DOHH2 (cell line): Measurements from ENCODE around the gene ABCA9.

Experiments used
- EZH2phosphoT487 ChIP-seq: fragments of 200-600 bp; sonication (generic); IDR thresholded peaks from 2 replicates; pipeline ENCODE4 v1.6.1; 2017; ENCODE audit warnings: borderline replicate concordance, mild to moderate bottlenecking, antibody characterized with exemption, low read length, moderate library complexity, mixed read lengths
- TF ChIP-seq, protein P1 (sequence below): fragments of 200-600 bp; sonication (generic); IDR thresholded peaks from one replicate; pipeline ENCODE4 v1.5.1; 2014; ENCODE audit warnings: antibody characterized with exemption, mild to moderate bottlenecking, low read depth, low read length; ENCODE audit not compliant: poor library complexity, severe bottlenecking

DNA sequence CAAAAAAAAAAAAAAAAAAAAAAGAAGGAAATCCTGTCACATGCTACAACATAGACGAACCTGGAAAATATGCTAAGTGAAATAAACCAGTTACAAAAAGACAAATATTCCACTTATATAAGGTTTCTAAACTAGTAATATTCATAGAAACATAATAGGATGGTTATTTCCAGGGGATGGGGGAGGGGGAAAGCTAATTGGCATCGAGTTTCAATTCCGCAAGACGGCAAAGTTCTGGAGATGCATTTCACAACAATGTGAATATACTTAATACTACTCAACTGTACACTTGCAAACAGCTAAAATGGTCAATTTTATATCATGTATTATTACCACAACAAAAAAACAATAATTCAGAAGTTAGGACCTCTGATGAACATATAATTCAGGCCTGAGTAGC lies 37.9 kb upstream of the ABCA9 start:
- TF ChIP-seq, protein P1, sequence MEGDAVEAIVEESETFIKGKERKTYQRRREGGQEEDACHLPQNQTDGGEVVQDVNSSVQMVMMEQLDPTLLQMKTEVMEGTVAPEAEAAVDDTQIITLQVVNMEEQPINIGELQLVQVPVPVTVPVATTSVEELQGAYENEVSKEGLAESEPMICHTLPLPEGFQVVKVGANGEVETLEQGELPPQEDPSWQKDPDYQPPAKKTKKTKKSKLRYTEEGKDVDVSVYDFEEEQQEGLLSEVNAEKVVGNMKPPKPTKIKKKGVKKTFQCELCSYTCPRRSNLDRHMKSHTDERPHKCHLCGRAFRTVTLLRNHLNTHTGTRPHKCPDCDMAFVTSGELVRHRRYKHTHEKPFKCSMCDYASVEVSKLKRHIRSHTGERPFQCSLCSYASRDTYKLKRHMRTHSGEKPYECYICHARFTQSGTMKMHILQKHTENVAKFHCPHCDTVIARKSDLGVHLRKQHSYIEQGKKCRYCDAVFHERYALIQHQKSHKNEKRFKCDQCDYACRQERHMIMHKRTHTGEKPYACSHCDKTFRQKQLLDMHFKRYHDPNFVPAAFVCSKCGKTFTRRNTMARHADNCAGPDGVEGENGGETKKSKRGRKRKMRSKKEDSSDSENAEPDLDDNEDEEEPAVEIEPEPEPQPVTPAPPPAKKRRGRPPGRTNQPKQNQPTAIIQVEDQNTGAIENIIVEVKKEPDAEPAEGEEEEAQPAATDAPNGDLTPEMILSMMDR = no peak
- no peak for TF ChIP-seq EZH2phosphoT487
